Uterus (tissue), 4 donors: ENCODE results near the gene DGCR2. TPM values are rescaled to one million over a fixed set of nuclear protein-coding genes. Genes with fewer than 3 reads are reported as not detected.
"Not testable (repeated sequence)": the region's sequence is repeated elsewhere in the genome, so short reads cannot be mapped to it uniquely, and the experiment has no call there.

ENCODE experiments used
- DNase-seq, 2 donors: peaks; one replicate each; pipeline ENCODE4 v3.0.0-alpha.2; 2019 to 2020
- H3K27ac ChIP-seq, 2 donors: fragments of 200-600 bp; sonication (generic); 1 replicate in 1 of 2; 2 replicates in 1 of 2; pipeline ENCODE4 v1.5.1; 2016 to 2018
- H3K27me3 ChIP-seq, 2 donors: fragments of 200-600 bp; sonication (generic); one replicate each; pipeline ENCODE4 v1.5.1; 2018 to 2019; ENCODE audit warnings: control low read depth in 1 of 2
- H3K36me3 ChIP-seq, 2 donors: fragments of 200-600 bp; sonication (generic); one replicate each; pipeline ENCODE4 v1.5.1; 2019; ENCODE audit warnings: control low read depth in 1 of 2
- H3K4me1 ChIP-seq, 2 donors: fragments of 200-600 bp; sonication (generic); one replicate each; pipeline ENCODE4 v1.5.1; 2018 to 2019; ENCODE audit warnings: control low read depth in 1 of 2
- H3K4me3 ChIP-seq, 2 donors: fragments of 200-600 bp; sonication (generic); 1 replicate in 1 of 2; 2 replicates in 1 of 2; pipeline ENCODE4 v1.5.1; 2018 to 2019; ENCODE audit warnings: mild to moderate bottlenecking in 1 of 2
- H3K9me3 ChIP-seq, 2 donors: fragments of 200-600 bp; sonication (generic); one replicate each; pipeline ENCODE4 v1.5.1; 2019; ENCODE audit warnings: control low read depth in 1 of 2
- POLR2A ChIP-seq, 2 donors: fragments of 450-650 bp; IDR thresholded peaks; one replicate each; pipeline ENCODE4 v1.6.1; 2016; ENCODE audit warnings: antibody characterized with exemption in 2 of 2, mild to moderate bottlenecking in 1 of 2, moderate library complexity in 1 of 2
- intact Hi-C: fragments of 100-400 bp; cut with DNase I; formaldehyde crosslinking; loops from one replicate; pipeline ENCODE4 v1.15.1; 2023; ENCODE audit warnings: low total_unique reads
- total RNA-seq, 4 donors: library from RNA; depleted of rRNA in 3 of 4; stranded (reverse); fragments of >200 nt in 3 of 4; gene quantifications; one replicate each; pipeline versions ENCODE4 v1.1.0 to v1.2.4, GENCODE V29; 2014 to 2023
- TF ChIP-seq, protein P1 (sequence below), 4 experiments: fragments of 200-600 bp in 2 of 4; fragments of 450-650 bp in 2 of 4; sonication (generic) in 2 of 4; IDR thresholded peaks; one replicate each; pipeline ENCODE4 v1.5.1; 2016 to 2019; ENCODE audit warnings: antibody characterized with exemption in 4 of 4, mild to moderate bottlenecking in 2 of 4, moderate library complexity in 1 of 4
- donor health status: DM: yes; HTN: yes; CAD: no.

Gene DGCR2
- total RNA-seq, 4 donors from 2014 or later: 18.2 to 88.9 (median 47.6) TPM

DNA sequence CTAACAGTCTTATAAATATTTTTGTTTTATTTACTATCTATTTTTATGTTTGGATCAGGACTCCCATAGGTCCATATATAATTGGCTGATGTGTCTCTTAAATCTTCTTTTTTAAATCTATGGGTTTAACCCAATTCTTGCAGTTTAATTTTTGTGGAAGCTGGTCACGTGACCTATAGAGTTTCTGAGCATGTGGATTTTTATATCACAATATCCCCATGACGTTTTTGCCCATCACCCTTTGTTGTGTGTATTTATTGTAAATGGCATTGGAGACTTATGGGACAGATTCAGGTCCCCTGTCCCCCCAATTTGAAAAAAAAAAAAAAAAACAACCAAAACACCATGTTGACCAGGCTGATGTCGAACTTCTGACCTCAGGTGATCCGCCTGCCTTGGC lies 107.3 kb downstream of the DGCR2 start:
- no peak overlapping the region for H3K27ac ChIP-seq
- H3K4me3 ChIP-seq: no peak overlapping the region
- H3K9me3 ChIP-seq: no peaks in the 10 kb centered on the region
- no peaks in the 10 kb centered on the region for H3K27me3 ChIP-seq
- DNase-seq: no peak
- no peak for TF ChIP-seq POLR2A (IDR thresholded peaks at IDR 0.05)
- TF ChIP-seq, protein P1, sequence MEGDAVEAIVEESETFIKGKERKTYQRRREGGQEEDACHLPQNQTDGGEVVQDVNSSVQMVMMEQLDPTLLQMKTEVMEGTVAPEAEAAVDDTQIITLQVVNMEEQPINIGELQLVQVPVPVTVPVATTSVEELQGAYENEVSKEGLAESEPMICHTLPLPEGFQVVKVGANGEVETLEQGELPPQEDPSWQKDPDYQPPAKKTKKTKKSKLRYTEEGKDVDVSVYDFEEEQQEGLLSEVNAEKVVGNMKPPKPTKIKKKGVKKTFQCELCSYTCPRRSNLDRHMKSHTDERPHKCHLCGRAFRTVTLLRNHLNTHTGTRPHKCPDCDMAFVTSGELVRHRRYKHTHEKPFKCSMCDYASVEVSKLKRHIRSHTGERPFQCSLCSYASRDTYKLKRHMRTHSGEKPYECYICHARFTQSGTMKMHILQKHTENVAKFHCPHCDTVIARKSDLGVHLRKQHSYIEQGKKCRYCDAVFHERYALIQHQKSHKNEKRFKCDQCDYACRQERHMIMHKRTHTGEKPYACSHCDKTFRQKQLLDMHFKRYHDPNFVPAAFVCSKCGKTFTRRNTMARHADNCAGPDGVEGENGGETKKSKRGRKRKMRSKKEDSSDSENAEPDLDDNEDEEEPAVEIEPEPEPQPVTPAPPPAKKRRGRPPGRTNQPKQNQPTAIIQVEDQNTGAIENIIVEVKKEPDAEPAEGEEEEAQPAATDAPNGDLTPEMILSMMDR (IDR thresholded peaks at IDR 0.05): no peak
- intact Hi-C loops: no loop called here
- H3K4me1 ChIP-seq: no peaks in the 10 kb centered on the region
- no peaks in the 10 kb centered on the region for H3K36me3 ChIP-seq

DNA sequence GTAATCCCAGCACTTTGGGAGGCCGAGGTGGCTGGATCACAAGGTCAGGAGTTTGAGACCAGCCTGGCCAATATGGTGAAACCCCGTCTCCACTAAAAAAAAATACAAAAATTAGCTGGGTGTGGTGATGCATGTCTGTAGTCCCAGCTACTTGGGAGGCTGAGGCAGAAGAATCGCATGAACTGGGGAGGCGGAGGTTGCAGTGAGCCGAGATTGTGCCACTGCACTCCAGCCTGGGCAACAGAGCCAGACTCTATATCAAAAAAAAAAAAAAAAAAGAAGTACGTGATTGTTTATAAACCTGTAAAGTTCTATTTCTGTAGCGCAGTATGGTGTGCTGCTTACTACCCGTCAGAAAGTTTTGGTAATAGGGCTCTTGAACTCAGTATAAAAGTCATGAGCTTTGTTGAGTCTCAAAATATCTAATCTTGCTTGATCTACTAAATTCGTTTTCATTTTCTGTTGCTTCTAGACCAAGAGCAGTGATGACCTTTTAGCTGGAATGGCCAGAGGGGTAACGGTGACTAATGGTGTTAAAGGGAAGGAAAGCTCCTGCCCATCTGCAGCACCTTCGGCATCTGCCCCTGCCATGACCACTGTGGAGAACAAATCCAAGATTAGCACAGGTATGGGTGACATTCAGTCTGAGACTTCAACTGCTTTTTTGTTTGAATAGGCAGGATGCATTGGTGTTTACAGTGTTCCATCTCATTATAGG lies 108.2 kb downstream of the DGCR2 start:
- intact Hi-C loops, H3K4me1 ChIP-seq, H3K27me3 ChIP-seq, H3K4me3 ChIP-seq, H3K27ac ChIP-seq, H3K36me3 ChIP-seq, H3K9me3 ChIP-seq, DNase-seq: not testable (repeated sequence)

DNA sequence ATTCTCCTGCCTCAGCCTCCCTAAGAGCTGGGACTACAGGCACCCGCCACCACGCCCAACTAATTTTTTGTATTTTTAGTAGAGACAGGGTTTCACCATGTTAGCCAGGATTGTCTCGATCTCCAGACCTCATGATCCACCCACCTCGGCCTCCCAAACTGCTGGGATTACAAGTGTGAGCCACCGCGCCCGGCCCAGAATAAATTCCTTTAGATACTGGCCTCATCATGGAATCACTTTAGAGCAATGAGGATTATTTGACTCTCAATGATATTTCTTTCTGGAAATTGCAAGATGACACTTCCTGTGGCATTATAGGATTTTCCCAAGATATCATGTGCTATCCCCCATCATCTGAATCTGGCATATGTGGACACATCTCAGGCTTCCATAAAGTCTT lies 108.8 kb downstream of the DGCR2 start:
- H3K4me3 ChIP-seq, H3K27ac ChIP-seq, intact Hi-C loops, H3K9me3 ChIP-seq, H3K27me3 ChIP-seq, H3K36me3 ChIP-seq, DNase-seq, H3K4me1 ChIP-seq: not testable (repeated sequence)

DNA sequence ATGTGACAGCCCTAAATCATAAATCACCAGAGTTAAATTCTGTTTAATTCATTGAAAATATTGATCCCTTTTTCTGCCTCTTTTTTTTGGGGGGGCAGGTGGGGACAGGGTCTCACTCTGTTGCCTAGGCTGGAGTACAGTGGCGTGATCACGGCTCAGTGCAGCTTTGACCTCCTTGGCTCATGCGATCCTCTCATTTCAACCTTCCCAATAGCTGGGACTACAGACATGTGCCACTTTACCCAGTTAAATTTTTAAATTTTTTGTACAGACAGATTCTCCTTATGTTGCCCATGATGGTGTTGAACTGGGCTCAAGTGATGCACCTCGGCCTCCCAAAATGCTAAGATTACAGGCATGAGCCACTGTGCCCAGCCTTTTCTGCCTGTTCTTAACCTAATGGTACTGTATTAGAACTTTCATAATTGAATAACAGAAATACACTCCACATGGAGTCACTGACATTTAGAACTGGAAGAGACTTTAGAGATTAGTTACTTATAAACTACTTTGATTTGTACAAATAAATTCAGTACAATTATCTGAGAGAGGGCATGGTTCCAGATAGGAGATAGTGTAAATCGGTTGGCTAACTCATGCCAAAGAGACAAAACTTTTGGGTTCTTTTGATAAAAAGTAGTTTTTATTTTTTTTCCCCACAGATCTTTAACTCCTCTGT lies 109.8 kb downstream of the DGCR2 start:
- Histone ChIP-seq H3K36me3 (no peaks in the 10 kb centered on the region), H3K9me3 (no peaks in the 10 kb centered on the region), H3K27ac (no peak overlapping the region), H3K4me1 (no peaks in the 10 kb centered on the region), H3K27me3 (no peaks in the 10 kb centered on the region), H3K4me3 (no peak overlapping the region)
- intact Hi-C loops: no loop called here
- TF ChIP-seq, protein P1 (IDR thresholded peaks at IDR 0.05): no peak
- TF ChIP-seq POLR2A (IDR thresholded peaks at IDR 0.05): no peak
- DNase-seq: no peak

DNA sequence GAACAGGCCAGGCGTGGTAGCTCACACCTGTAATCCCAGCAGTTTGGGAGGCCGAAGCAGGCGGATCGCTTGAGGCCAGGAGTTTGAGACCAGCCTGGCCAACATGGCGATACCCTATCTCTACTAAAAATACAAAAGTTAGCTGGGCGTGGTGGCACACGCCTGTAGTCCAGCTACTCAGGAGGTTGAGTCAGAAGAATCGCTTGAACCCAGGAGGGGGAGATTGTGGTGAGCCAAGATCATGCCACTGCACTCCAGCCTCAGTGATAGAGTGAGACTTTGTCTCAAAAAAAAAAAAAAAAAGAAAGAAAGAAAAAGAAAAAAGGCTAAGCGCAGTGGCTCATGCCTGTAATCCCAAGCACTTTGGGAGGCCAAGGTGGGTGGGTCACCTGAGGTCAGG lies 110.6 kb downstream of the DGCR2 start:
- H3K36me3 ChIP-seq, H3K9me3 ChIP-seq, H3K27ac ChIP-seq, DNase-seq, H3K4me3 ChIP-seq, intact Hi-C loops, H3K4me1 ChIP-seq, H3K27me3 ChIP-seq: not testable (repeated sequence)

DNA sequence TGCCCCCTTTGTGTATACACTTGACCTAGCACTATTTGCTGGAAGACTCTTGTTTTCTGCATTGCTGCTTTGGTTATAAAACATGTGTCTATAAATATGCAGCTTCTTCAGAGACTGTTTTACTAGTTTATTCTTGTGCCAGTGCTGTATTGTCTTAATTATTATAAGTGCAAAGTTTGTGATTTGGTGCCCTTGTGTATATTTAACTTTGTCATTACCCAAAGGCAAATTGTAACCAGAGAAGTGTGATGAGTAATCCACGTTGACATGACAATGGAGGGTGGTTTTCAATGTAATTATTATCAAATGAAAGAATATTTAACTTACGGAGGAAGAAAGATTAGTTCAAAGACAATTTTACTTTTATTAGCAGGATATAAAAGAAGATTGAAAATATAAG lies 111.1 kb downstream of the DGCR2 start:
- TF ChIP-seq POLR2A (IDR thresholded peaks at IDR 0.05): no peak
- TF ChIP-seq, protein P1 (IDR thresholded peaks at IDR 0.05): no peak
- Histone ChIP-seq H3K27ac (no peak overlapping the region), H3K4me1 (no peaks in the 10 kb centered on the region), H3K36me3 (no peaks in the 10 kb centered on the region), H3K9me3 (no peaks in the 10 kb centered on the region), H3K27me3 (no peaks in the 10 kb centered on the region), H3K4me3 (no peak overlapping the region)
- no peak for DNase-seq
- intact Hi-C loops: no loop called here
